22Rv1 (cell line): Measurements from ENCODE around the gene PLEKHS1.

Experiments used
- CTCF ChIP-seq: fragments of 450-650 bp; IDR thresholded peaks from 2 replicates; pipeline ENCODE4 v1.5.1; 2017; ENCODE audit warnings: mild to moderate bottlenecking
- ZFX ChIP-seq: fragments of 450-650 bp; IDR thresholded peaks from 2 replicates; pipeline ENCODE4 v1.6.1; 2017; ENCODE audit warnings: antibody characterized with exemption, borderline replicate concordance

GRCh38 chr10:113756940-113757543 is 5.6 kb downstream of the PLEKHS1 start:
- TF ChIP-seq CTCF (no peak), ZFX (no peak)
